ENCODE measurements around the gene HELZ2.
"Not testable (repeated sequence)": the region's sequence is repeated elsewhere in the genome, so short reads cannot be mapped to it uniquely, and the experiment has no call there.

Gene HELZ2

DNA sequence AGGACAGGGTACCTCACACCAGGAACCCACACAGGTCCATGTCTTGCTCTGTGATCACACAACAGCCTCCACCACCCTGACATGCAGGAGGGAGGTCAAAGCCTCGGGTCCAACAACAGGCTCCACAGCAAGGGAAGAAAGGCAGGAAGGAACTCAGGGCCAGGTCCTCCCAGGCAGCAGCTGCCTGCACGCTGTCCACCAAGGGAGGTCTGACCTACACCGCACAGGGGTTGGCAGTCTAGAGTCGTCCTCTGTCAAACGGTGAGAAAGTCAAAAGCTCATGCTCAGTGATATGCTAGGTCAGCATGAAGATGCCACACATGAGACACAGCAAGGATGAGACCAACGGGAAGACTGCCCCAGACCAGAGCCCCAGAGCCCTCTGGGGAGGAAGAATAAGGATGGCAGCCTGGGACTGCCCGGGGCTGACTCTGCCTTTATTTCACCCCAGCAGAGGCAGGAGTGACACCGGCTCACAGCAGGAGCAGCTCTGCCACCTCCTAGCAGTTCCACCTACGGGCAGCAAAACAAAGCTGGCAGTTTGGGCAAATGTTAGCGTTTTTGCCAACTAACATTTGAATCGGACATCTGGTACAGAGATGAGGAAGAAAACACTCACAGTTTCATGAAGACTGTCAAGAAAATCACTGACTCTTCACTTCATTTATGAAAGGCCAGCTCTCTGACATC is 44.4 kb upstream of the HELZ2 start:
- no peak for DNase-seq (ENCODE audit: low read depth)
- TF ChIP-seq, protein P1, sequence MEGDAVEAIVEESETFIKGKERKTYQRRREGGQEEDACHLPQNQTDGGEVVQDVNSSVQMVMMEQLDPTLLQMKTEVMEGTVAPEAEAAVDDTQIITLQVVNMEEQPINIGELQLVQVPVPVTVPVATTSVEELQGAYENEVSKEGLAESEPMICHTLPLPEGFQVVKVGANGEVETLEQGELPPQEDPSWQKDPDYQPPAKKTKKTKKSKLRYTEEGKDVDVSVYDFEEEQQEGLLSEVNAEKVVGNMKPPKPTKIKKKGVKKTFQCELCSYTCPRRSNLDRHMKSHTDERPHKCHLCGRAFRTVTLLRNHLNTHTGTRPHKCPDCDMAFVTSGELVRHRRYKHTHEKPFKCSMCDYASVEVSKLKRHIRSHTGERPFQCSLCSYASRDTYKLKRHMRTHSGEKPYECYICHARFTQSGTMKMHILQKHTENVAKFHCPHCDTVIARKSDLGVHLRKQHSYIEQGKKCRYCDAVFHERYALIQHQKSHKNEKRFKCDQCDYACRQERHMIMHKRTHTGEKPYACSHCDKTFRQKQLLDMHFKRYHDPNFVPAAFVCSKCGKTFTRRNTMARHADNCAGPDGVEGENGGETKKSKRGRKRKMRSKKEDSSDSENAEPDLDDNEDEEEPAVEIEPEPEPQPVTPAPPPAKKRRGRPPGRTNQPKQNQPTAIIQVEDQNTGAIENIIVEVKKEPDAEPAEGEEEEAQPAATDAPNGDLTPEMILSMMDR (IDR thresholded peaks at IDR 0.05; ENCODE audit: control insufficient read depth, extremely low read depth, insufficient read depth): no peak
- H3K4me3 ChIP-seq (ENCODE audit: low read depth, low read length): no peak overlapping the region

DNA sequence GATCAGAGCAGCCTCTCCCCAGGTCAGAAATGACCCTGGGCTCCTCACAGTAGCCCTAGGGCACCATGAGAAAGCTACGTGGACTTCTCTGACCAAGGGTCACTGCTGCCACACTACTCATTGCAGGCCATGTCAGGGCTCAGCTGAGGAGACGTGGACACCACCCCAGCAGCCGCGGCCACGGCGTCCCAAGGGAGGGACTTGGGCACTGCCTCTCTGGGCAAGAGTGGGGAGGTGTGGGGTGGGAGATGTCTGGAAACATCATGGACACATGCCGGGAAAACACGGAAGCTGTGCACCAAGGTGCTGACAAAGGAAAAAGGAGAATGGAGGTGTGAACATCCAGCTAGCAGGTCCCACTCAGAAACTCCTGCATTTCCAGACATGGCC is 43.8 kb upstream of the HELZ2 start:
- H3K4me3 ChIP-seq (ENCODE audit: low read depth, low read length): no peak overlapping the region
- TF ChIP-seq, protein P1 (IDR thresholded peaks at IDR 0.05; ENCODE audit: control insufficient read depth, extremely low read depth, insufficient read depth): no peak
- no peak for DNase-seq (ENCODE audit: low read depth)

DNA sequence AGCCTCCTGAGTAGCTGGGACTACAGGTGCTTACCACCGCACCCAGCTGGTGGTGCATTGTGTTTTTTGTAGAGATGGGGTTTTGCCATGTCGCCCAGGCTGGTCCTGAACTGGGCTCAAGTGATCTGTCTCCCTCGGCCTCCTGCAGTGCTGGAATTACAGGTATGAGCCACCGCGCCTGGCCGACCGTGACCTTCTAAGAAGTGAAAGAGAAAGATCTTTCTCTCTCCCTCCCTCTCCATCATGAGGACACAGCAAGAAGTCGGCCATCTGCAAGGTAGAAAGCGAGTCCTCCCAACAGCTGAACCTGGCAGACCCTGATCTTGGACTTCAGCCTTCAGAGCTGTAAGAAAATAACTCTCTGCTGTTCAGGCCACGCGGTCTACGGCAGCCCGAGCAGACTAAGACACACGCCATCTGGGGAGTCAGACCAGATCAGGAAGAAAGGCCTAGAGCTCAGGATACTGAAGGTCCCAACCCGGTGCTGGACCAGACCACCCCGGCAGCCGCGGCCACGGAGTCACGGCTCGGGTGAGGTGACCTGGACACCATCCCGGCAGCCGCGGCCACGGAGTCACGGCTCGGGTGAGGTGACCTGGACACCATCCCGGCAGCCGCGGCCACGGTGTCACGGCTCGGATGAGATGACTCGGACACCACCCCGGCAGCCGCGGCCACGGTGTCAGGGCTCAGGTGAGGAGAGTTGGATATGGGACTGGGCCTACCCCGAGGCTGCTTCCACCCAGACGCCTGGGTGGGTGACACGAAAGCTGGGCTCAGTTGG is 43.2 kb upstream of the HELZ2 start:
- TF ChIP-seq, protein P1 (IDR thresholded peaks at IDR 0.05; ENCODE audit: control insufficient read depth, extremely low read depth, insufficient read depth): no peak
- H3K4me3 ChIP-seq (ENCODE audit: low read depth, low read length): no peak overlapping the region

DNA sequence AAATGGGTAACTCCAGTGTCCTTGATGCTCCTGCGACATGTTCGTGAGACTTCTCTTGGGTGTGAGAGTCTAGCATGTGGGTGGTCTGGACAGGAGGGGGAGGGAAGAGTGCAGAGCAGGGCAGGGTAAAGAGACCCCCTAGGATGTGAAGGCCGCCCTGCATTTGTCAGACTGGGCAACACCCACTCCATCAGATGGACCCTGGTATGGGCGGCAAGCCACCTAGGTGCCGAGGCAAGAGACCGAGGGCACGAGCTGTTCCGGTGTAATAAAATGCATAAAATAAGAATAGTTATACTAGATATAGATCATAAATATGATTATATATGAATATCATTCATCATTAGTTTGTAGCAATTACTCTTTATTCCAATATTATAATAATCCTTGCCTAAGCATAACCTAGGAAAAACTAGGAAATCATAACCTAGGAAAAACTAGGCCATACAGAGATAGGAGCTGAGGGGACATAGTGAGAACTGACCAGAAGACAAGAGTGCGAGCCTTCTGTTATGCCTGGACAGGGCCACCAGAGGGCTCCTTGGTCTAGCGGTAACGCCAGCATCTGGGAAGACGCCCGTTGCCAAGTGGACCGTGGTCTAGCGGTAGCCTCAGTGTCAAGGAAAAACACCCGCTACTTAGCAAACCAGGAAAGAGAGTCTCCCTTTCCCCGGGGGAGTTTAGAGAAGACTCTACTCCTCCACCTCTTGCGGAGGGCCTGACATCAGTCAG is 40.0 kb upstream of the HELZ2 start:
- DNase-seq (ENCODE audit: low read depth); H3K4me3 ChIP-seq (ENCODE audit: low read depth, low read length): not testable (repeated sequence)

More for the DNA sequence above, 43.2 kb upstream of the HELZ2 start:
- DNase-seq (ENCODE audit: low read depth): no peak

DNA sequence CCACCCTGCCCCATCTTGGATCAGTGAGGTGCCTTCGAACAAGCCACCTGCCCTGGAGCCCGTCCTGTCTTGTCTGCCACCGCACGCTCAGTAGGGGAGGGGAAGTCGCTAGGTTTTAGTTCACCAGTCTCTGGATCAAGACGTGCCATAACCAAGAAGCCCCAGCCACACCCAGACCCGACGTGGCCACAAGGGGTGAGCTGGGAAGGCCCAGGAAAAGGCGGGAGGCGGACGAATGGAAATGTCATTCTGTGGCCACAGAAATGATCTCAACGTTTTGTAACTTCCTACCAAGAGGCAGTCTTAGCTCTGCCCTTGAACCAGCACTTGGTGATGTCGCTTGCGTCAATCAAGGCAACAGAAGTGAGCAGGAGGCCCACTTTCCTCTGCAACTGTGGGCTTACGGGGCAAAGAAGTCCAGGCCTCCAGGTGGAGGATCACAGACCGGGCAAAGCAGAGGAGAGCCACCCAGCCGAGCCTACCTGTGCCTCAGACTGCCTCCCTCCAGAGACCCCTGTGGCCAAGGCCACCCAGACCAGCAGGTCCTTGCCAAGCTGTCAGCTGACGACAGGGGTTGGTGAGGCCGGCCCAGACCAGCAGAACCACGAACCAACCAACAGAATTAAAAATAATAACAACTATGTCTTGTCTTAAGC is 38.4 kb upstream of the HELZ2 start:
- no peak for DNase-seq (ENCODE audit: low read depth)
- H3K4me3 ChIP-seq (ENCODE audit: low read depth, low read length): no peak overlapping the region
- TF ChIP-seq, protein P1 (IDR thresholded peaks at IDR 0.05; ENCODE audit: control insufficient read depth, extremely low read depth, insufficient read depth): no peak

DNA sequence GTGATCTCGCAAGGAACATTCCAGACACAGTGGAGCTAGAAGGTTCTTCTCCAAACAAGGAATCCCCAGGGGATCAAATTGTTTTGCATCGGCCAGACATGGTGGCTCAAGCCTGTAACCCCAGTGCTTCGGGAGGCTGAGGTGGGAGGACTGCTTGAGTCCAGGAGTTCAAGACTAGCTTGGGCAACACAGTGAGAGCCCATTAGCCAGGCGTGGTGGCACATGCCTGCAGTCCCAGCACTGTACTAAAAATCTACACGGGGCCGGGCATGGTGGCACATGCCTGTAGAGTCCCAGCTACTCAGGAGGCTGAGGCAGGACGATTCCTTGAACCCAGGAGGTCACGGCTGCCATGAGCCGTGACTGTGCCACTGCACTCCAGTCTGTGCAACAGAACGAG is 37.6 kb upstream of the HELZ2 start:
- DNase-seq (ENCODE audit: low read depth): no peak
- TF ChIP-seq, protein P1 (IDR thresholded peaks at IDR 0.05; ENCODE audit: control insufficient read depth, extremely low read depth, insufficient read depth): no peak
- H3K4me3 ChIP-seq (ENCODE audit: low read depth, low read length): no peak overlapping the region
